HepG2 (cell line): ENCODE measurements around the gene COG5. TPM values are rescaled to one million over a fixed set of nuclear protein-coding genes. Genes with fewer than 3 reads are reported as not detected.

ENCODE experiments used
- ATAC-seq: fragments of 200-7000 bp; cut with Tn5 transposase; 3 replicates; pipeline ENCODE4 v1.9.1; 2020; ENCODE audit warnings: mild to moderate bottlenecking, moderate library complexity
- BruUV-seq: library from RNA; stranded (reverse); fragments of 400-500 nt; replicated peaks from 2 replicates; lab custom pipeline; 2021; lab: Mats Ljungman, UMichigan
- CTCF ChIA-PET: fragments of 300-600 bp; formaldehyde crosslinking; extraction: SDS; loops from one replicate; lab custom pipeline; 2021; ENCODE audit warnings: low total read pairs, inconsistent platforms, low intra/inter-chr PET ratio; lab: Yijun Ruan, JAX
- POLR2A ChIA-PET: fragments of 350-600 bp; sonication (Branson Sonifier 250); formaldehyde crosslinking; loops from one replicate; lab custom pipeline; 2020; ENCODE audit warnings: antibody characterized with exemption, inconsistent platforms; lab: Yijun Ruan, JAX
- DNase-seq: peaks from one replicate; pipeline ENCODE4 v3.0.0-alpha.2; 2015; ENCODE audit warnings: low spot score
- FAIRE-seq: peaks from 3 replicates; lab custom pipeline; 2011; peaks lifted over from hg19 to GRCh38; lab: Jason Lieb, UNC
- H2AFZ ChIP-seq: one replicate; pipeline ENCODE4 v1.6.1; 2011; ENCODE audit warnings: low read length, inconsistent platforms
- H3K27ac ChIP-seq: fragments of 300-600 bp; 3 replicates; pipeline ENCODE4 v1.8.0; 2011; ENCODE audit warnings: mixed run types, mild to moderate bottlenecking, mixed read lengths, low read length, inconsistent platforms; ENCODE audit not compliant: insufficient read depth; ENCODE audit errors: extremely low read length
- H3K27me3 ChIP-seq, 2 experiments: fragments of 200-600 bp in 1 of 2; 2 replicates in 1 of 2; 3 replicates in 1 of 2; pipeline versions ENCODE4 v1.6.0 to v1.8.0; 2011; ENCODE audit warnings: low read length in 2 of 2, mild to moderate bottlenecking in 2 of 2, moderate library complexity in 2 of 2, inconsistent platforms in 1 of 2; ENCODE audit not compliant: insufficient read depth in 2 of 2, control insufficient read depth in 1 of 2
- H3K36me3 ChIP-seq, 2 experiments: fragments of 200-600 bp in 1 of 2; replicated peaks in 1 of 2; 2 replicates in 1 of 2; 3 replicates in 1 of 2; pipeline versions ENCODE4 v1.5.1 to v1.8.0; 2011; ENCODE audit warnings: low read length in 2 of 2, inconsistent platforms in 1 of 2; ENCODE audit not compliant: insufficient read depth in 2 of 2, control insufficient read depth in 1 of 2
- H3K4me1 ChIP-seq: 2 replicates; pipeline ENCODE4 v1.5.1; 2012; ENCODE audit warnings: low read length, inconsistent platforms; ENCODE audit not compliant: insufficient read depth
- H3K4me2 ChIP-seq: 2 replicates; pipeline ENCODE4 v1.6.0; 2011; ENCODE audit warnings: low read depth, low read length, inconsistent platforms
- H3K4me3 ChIP-seq, 3 experiments: fragments of 200-600 bp in 1 of 3; sonication (generic), shearing (Covaris generic) in 1 of 3; replicated peaks in 1 of 3; 2 replicates each; pipeline ENCODE4 v1.5.1; 2011 to 2016; ENCODE audit warnings: low read length in 3 of 3, inconsistent platforms in 2 of 3, low read depth in 2 of 3, mild to moderate bottlenecking in 2 of 3, control low read depth in 1 of 3, mixed read lengths in 1 of 3; ENCODE audit not compliant: insufficient read depth in 1 of 3
- H3K79me2 ChIP-seq: one replicate; pipeline ENCODE4 v1.6.1; 2011; ENCODE audit warnings: low read length, inconsistent platforms; ENCODE audit not compliant: insufficient read depth
- H3K9ac ChIP-seq: 2 replicates; pipeline ENCODE4 v1.6.0; 2011; ENCODE audit warnings: mild to moderate bottlenecking, low read depth, low read length, inconsistent platforms; ENCODE audit not compliant: insufficient read depth
- H3K9me3 ChIP-seq: 2 replicates; pipeline ENCODE4 v1.5.1; 2012; ENCODE audit warnings: mild to moderate bottlenecking, low read length
- H4K20me1 ChIP-seq: 2 replicates; pipeline ENCODE4 v1.6.0; 2011; ENCODE audit warnings: inconsistent platforms, mild to moderate bottlenecking, low read length, moderate library complexity; ENCODE audit not compliant: insufficient read depth
- CBX5 ChIP-seq: sonication (generic); formaldehyde crosslinking; IDR thresholded peaks from 2 replicates; pipeline ENCODE4 v1.4.0; 2020; ENCODE audit warnings: missing genetic modification reagents, borderline replicate concordance
- ESRRA ChIP-seq: sonication (generic); formaldehyde crosslinking; IDR thresholded peaks from 2 replicates; pipeline ENCODE4 v1.5.1; 2020; ENCODE audit warnings: mild to moderate bottlenecking, low read depth, missing genetic modification reagents
- ETV5 ChIP-seq: IDR thresholded peaks from 2 replicates; pipeline ENCODE4 v1.6.1; 2018; ENCODE audit warnings: missing biosample characterization, missing genetic modification reagents, inconsistent platforms, borderline replicate concordance
- NR0B2 ChIP-seq: sonication (generic); formaldehyde crosslinking; IDR thresholded peaks from 2 replicates; pipeline ENCODE4 v1.4.0; 2020; ENCODE audit warnings: mild to moderate bottlenecking, missing genetic modification reagents
- PCBP2 ChIP-seq: fragments of 200-400 bp; formaldehyde crosslinking; optimal IDR thresholded peaks from 2 replicates; pipeline ENCODE3; 2018; ENCODE audit warnings: low read length, low read depth; ENCODE audit not compliant: poor library complexity, severe bottlenecking
- PHF20 ChIP-seq: sonication (generic); formaldehyde crosslinking; IDR thresholded peaks from 2 replicates; pipeline ENCODE4 v1.5.0; 2020; ENCODE audit warnings: mild to moderate bottlenecking, missing genetic modification reagents
- SOX5 ChIP-seq: IDR thresholded peaks from 2 replicates; pipeline ENCODE4 v1.6.1; 2016; ENCODE audit warnings: borderline replicate concordance
- ZNF354B ChIP-seq: sonication (generic); formaldehyde crosslinking; IDR thresholded peaks from 2 replicates; pipeline ENCODE4 v1.8.0; 2022; ENCODE audit warnings: mild to moderate bottlenecking, missing genetic modification reagents
- ZNF383 ChIP-seq: sonication (generic); formaldehyde crosslinking; IDR thresholded peaks from 2 replicates; pipeline ENCODE4 v1.4.0; 2020; ENCODE audit warnings: missing genetic modification reagents, mild to moderate bottlenecking, borderline replicate concordance
- ZNF563 ChIP-seq: sonication (generic); formaldehyde crosslinking; IDR thresholded peaks from 2 replicates; pipeline ENCODE4 v1.8.0; 2022; ENCODE audit warnings: mild to moderate bottlenecking, moderate library complexity, missing genetic modification reagents
- ZNF709 ChIP-seq: sonication (generic); formaldehyde crosslinking; IDR thresholded peaks from 2 replicates; pipeline ENCODE4 v1.5.0; 2020; ENCODE audit warnings: mild to moderate bottlenecking, missing genetic modification reagents
- WGBS: methylation state at CpG from one replicate; pipeline ENCODE4 v1.1.6; 2017; ENCODE audit warnings: low lambda C conversion rate; 5-methylcytosine and 5-hydroxymethylcytosine counted together
- in situ Hi-C: cut with HindIII; loops from 2 replicates; pipeline ENCODE4 v1.10.0; 2017; ENCODE audit warnings: low pct_unique_long_range_greater_than_20kb; ENCODE audit not compliant: extremely low pct_ligation_motif_present
- intact Hi-C: fragments of 100-400 bp; cut with micrococcal nuclease; formaldehyde crosslinking; loops from one replicate; pipeline ENCODE4 v1.10.0; 2022; ENCODE audit not compliant: unreplicated experiment
- polyA plus RNA-seq, 8 experiments: library from polyadenylated mRNA; depleted of rRNA in 3 of 8; stranded (reverse) in 7 of 8; unstranded in 1 of 8; fragments of >200 nt; fragmentation: Illumina TruSeq in 4 of 8; extraction: Trizol in 4 of 8; gene quantifications; 2 replicates each; pipeline versions ENCODE4 v1.2.1 to v1.2.3, GENCODE V29; 2011 to 2016; ENCODE audit warnings: low read depth in 4 of 8, missing spikeins in 1 of 8, mixed read lengths in 1 of 8; ENCODE audit not compliant: insufficient read depth in 1 of 8
- total RNA-seq, 5 experiments: library from RNA; depleted of rRNA; stranded (reverse); fragments of >200 nt; fragmentation: Illumina TruSeq; extraction: Trizol; gene quantifications; 2 replicates each; pipeline ENCODE4 v1.2.3, GENCODE V29; 2016; ENCODE audit warnings: low read depth in 1 of 5

COG5 gene
- total and polyA plus RNA-seq, 2 of the 13 experiments (the other 11 are each of a cell fraction or from before 2014, with no cell fraction given), result 20.4 to 31.3 TPM

GRCh38 chr7:107559864-107560263 is 3.9 kb downstream of the COG5 start (continued):
- TF ChIP-seq NR0B2 (CRISPR knock-in tag) (no peak), CBX5 (CRISPR knock-in tag) (no peak)

GRCh38 chr7:107555893-107556292 is 7.8 kb downstream of the COG5 start:
- in situ Hi-C loops (no loop called here), intact Hi-C loops (no loop called here)
- Histone ChIP-seq H4K20me1 (0 out of 2 replicates have a peak, but pooled peaks cover 3% of the 10 kb centered on the region), H3K27me3 (no peaks in the 10 kb centered on the region), H3K4me1 (peaks cover 16% of the 10 kb centered on the region), H3K79me2 (peaks cover 29% of the 10 kb centered on the region), H3K9me3 (no peaks in the 10 kb centered on the region), H3K4me2 (no peak overlapping the region), H2AFZ (no peak overlapping the region), H3K9ac (no peak overlapping the region), H3K36me3 (peaks cover 8 to 34% of the 10 kb centered on the region in 2 experiments), H3K4me3 (no peak overlapping the region), H3K27ac (no peak overlapping the region)
- no TSS peak for BruUV-seq
- POLR2A ChIA-PET, result no interaction called here
- TF ChIP-seq ZNF354B (CRISPR knock-in tag), result no peak
- no peak for TF ChIP-seq ZNF383 (CRISPR knock-in tag)
- TF ChIP-seq ZNF563 (CRISPR knock-in tag), result no peak
- TF ChIP-seq ESRRA (CRISPR knock-in tag), result no peak
- TF ChIP-seq SOX5, result no peak
- no peak for TF ChIP-seq PCBP2
- no peak for TF ChIP-seq ZNF709
- no peak for TF ChIP-seq PHF20 (CRISPR knock-in tag)
- TF ChIP-seq ETV5 (CRISPR knock-in tag), result no peak
- DNase-seq (no peak), FAIRE-seq (no peak), ATAC-seq (no peak)
- 98% methylated on average over 3 of the region's 3 CpGs for WGBS
- CTCF ChIA-PET, result no interaction called here
